Stimulated activated CD4-positive, alpha-beta T cell treated with anti-CD3 and anti-CD28 coated beads, Interleukin-1b, Interleukin-23, amount 100 ng/mL, for 24 hours (primary cell): Measurements from ENCODE around the gene CATSPER3.

ENCODE experiments used
- DNase-seq, 4 experiments: peaks; one replicate each; pipeline ENCODE4 v3.0.0-alpha.2; 2020; ENCODE audit warnings: low read depth in 4 of 4, low spot score in 1 of 4

Gene CATSPER3

DNA sequence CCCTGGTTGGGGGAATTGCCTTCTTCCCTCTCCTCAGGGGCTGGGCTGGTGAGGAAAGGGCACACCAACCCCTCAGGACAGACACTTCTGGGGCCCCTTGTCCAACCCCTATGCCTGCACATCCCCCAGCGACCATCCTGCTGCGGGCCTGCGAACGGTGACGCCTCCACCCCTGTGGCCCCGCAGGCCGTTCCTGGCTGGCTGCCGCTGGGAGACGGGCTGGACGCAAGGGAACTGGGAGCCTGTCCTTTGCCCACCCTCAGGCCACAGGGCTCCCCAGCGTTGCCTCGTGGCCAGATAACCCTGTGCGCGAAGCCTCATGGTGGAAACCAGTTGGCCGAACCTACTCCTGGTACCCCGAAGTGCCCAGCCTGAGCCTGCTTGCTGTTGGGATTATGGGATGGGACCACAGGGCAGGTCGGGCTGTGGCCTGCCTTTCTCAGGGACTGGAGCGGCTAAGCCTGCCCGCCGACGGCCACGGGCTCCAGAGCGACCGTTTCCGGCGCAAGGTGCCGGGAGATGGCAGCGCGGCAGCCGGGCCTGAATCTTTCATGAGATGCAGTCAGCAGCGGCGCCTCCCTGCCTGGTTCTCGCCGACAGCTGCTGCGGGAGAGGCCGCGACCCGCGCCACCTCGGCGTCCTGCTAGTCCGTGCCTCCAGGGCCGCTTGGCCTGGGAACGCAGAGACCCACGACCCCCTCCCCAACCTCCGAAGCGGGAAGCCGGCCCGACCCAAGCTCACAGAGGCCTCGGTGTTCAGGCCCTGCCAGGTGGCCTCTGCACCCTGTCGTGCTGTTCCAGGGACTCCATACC lies 72.8 kb downstream of the CATSPER3 start:
- DNase-seq: no peak

GRCh38 chr5:135041145-135041587 lies 73.5 kb downstream of the CATSPER3 start:
- DNase-seq: no peak

DNA sequence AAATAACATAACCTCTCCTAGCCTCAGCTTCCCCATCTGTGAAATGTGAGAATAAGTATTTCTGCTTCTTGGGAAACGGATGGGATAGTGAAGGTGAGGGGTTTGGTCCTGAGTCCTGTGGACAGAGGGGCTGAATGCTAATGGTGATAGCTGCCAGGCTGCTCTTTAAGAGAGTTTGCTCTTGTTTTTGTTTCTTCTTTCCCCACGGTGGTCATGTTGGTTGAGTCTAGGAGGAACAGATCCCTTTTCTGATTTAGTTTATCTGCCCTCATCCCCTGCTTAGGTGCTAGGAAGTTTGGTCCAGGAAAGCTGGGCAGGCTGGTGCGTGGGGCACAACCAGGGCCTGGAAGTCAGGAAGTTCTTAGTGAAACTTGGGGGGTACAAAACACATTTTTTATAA lies 74.0 kb downstream of the CATSPER3 start:
- DNase-seq: no peak

- no peak for DNase-seq
Observed at GRCh38 chr5:135042595-135042994, 74.9 kb downstream of the CATSPER3 start.

DNA sequence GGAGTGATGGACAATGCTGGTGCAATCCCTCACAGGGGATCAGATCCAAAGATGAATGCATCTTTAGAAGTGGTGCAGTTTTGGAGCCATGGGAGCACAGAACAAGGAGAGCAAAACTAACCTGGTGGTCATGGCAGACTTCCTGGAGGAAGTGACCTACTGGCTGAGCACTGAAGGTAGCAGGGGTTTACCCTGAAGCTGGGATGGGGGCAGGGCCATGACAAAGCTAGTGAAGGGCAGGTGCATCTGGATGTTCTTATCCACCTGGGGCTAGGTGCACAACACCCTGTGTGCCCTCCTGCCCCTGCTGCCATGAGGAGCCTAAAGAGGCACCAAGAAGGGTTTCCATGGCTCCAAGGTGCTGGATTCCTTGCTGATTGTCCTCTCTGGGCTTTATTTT lies 77.8 kb downstream of the CATSPER3 start:
- no peak for DNase-seq

DNA sequence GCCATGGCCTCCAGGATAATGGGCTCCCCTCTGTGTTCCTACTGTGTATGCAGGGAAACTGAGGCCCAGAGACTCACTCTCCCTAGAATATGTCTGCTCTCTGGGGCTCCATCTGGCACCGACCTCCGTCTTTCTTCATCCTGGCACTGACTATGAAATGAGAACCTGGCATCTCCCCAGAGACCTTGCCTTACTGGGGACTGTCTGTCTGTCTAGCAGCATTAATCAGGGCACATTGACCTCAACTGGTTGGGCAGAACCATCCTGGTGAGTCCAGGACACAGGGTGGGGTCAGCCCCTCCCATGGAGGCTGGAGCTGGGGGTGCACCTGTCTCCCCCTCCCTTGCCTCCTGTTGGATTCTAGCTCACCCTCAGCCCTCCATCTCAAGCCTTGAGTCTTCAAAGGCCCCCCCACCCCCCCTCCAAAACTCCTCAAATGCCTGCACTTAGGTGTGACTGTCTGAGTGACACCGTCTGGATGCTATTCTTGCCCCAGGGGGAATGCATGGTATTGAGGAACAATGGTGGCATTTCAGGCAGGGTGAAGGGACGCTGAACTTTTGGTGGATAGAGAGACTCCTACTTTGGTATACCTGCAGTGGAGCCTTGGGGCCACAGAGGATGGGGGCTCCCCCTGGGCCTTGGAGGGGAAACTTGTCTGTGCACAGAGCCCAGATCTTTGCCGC lies 79.1 kb downstream of the CATSPER3 start:
- DNase-seq: no peak

DNA sequence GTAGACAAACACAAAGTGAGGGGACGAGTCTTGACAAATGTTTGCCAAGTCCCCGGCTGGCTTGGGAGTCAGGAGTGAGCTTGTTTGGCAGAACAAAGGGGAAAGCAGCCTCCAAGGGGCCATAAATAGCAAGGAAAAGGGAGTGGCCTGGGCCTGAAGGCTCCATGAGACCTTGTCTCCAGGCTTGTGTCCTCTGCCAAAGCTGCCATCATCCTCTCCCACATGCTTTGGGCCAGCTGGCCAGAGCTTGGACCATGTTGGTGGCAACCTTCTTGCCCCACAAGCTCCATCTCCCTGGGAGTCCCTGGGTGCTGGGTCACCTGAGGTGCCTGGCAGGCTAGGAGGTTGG lies 79.6 kb downstream of the CATSPER3 start:
- DNase-seq: no peak

DNA sequence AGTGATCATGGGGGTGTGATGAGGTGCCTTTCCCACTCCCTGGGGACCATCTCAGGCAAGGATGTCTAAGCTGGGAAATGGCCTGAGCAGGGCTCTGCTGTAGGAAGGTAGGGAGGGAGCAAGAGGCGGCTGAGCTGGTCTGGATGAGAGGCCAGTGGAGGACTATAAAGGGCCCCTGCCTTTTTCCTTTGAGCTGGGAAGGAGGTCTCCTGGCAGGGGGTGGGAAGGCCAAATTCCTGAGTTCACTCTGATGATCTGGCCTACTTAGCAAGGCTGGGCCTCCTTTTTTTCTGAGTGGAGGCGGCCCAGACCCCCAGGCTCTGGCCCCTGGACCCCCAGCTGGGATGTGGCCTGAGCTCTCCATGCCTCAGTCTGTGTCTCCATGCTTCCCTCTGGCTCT lies 80.6 kb downstream of the CATSPER3 start:
- DNase-seq: no peak

- no peak for DNase-seq
Observed at GRCh38 chr5:135048930-135049329, 81.2 kb downstream of the CATSPER3 start.

- no peak for DNase-seq
Observed at GRCh38 chr5:135050244-135050767, 82.6 kb downstream of the CATSPER3 start.

DNA sequence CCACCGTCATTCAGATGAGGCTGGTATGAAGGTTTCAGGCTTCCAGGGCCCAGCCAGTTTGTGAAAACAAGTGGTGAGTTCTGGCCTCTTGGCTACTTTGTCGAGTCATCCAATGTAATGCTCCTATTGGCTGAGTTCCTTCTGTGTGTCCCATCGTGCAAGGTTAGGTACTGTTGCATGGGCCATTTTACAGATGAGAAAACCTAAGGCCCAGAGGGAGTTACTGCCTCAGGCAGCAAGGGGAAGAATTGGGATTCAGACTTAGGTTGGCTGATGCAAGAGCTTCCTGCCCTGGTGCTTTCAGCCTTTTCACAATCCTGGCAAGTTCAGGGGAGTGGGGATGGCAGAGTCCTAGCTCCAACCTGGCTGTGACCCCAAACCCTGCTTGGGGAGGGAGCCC lies 83.7 kb downstream of the CATSPER3 start:
- no peak for DNase-seq

DNA sequence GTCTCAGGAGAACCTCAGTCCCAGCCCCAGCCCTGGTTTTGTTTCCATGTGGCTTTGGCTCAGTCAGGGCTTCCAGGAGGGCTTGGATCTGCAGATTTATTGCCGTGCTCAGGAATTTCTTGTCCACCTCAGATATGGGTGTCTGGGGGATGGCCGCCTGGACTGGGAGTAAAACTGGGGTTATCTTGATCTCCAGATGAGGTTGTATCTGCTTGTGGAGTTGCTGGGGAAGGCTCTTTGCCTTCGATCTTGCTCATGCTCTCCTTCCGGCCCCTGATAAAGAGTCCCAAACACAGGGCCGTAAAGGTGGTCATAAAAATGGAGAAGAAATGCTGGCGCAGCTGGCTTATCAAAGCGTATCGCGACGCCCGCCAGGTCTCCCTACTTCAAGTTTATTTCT lies 84.2 kb downstream of the CATSPER3 start:
- no peak for DNase-seq

- no peak for DNase-seq
Observed at GRCh38 chr5:135052511-135053145, 84.9 kb downstream of the CATSPER3 start.

- no peak for DNase-seq
Observed at GRCh38 chr5:135053278-135053677, 85.6 kb downstream of the CATSPER3 start.

DNA sequence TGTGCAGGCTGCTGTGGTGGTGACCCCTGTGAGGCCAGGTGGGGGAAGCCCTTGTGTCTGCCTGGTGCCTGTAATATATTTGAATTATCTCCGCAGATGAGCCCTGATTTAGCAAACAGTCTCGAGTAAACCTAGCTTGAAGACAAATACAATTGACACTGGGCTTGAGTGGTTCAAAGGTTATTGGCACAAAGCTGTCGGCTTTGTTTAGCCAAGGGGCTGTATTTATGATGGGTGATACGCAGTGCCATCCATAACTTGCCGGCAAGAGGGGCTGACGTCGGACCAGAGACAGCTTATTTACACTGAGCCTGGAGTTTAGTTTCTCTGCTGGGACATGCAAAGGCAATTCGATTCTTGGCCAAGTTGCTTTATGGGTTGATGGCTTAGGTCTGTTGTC lies 86.3 kb downstream of the CATSPER3 start:
- DNase-seq: no peak

DNA sequence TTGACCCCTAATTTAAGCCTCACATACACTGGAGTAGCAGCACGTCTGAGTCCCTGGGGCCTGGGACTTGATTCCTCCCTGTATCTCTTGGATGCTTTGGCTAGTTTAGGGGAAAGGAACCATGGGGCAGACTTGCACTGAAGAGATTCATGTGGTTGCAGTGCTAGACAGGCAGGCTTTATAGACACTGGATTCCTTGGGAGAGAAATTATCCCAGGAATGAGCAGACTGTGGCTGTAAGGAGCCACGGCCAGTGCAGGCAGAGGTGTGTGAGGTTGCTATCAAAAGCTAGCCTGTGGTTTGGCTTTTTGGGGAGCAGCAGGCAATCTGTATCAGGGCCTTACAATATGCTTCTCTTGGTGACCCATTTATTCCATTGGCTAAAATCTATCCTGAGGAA lies 86.8 kb downstream of the CATSPER3 start:
- no peak for DNase-seq

DNA sequence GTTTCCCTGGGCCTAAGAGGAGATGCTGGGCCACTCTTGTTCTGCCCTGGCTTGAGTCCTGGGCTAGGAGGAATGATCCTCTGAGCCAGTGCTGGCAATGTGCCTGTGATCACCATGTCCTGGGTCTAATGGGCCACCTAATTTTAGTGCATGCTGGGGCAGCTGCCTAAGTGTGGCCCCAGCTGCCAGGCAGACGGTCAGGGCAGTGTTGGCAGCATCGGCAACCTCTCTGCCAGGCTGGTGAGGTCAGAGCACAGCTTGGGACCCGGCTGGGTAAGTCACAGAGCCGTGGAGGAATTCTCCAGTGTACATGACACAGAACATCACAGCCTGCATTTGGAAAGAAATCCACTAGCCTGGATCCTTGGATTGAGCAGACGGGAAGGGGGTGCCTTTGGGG lies 87.7 kb downstream of the CATSPER3 start:
- no peak for DNase-seq

DNA sequence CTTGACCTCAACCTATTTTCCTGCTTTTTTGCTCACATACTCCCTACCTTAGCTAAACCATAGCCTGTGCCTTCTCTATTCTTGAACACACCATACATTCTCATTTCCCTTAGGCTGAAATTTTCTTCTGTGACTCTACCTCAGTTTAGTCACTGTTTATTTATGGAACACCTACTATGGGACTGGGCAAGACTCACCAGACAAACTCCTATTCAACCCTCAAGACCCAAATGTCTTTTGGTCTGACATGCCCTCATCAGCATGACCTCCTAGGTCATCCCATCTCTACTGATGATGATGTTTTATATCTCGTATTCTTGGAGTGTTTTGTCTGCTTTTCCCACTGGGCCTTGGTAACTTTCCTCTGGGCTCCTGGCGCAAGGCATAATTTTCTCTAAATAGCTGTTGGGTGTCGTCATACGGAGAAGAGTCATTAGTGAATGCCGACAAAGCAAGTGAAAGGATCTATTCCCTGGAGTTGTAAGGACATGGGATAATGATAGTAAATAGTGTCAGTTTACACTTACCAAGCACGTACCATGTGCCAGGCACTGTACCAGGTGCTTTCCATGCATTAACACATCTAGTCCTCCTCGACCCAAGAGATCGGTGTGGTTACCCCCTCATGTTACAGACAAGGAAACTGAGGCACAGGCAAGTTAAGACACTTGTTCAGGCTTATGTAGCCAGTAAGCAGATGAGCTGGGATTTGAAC lies 88.8 kb downstream of the CATSPER3 start:
- DNase-seq: no peak

DNA sequence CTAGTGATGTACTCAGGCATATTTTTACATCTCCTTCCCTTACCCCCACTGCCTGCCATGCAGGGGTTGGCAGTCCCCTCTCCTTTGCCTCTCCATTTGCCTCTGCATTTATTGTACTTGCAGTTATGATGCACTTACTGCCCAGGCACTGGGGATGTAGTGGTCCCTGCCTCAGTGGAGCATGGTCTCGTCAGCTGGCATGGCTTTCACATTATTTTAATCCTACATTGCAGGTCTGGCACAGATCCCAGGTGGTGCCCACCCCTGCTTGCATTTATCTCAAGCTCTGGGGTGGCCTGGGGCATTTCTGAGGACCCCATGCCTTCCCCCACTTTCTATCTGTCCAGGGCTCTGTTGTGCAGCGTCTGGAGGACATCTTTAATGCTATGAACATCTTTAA lies 89.5 kb downstream of the CATSPER3 start:
- no peak for DNase-seq

- no peak for DNase-seq
Observed at GRCh38 chr5:135058331-135058732, 90.6 kb downstream of the CATSPER3 start.
